GM18870 (cell line): ENCODE data around the gene SRGAP2B.
"Not testable (repeated sequence)": the region's sequence is repeated elsewhere in the genome, so short reads cannot be mapped to it uniquely, and the experiment has no call there.

Source experiments
- ATAC-seq: cut with Tn5 transposase; IDR thresholded peaks from one replicate; pipeline ENCODE4 v1.9.1; 2021; ENCODE audit warnings: moderate library complexity; ENCODE audit not compliant: unreplicated experiment

SRGAP2B gene

GRCh38 chr1:145047553-145047952 is 47.6 kb downstream of the SRGAP2B start:
- not testable (repeated sequence) for ATAC-seq

GRCh38 chr1:145045571-145046273 is 49.4 kb downstream of the SRGAP2B start:
- not testable (repeated sequence) for ATAC-seq

GRCh38 chr1:145041519-145041918 is 53.6 kb downstream of the SRGAP2B start:
- peak; percentile 96 for ATAC-seq

GRCh38 chr1:145036019-145036418 is 59.1 kb downstream of the SRGAP2B start:
- ATAC-seq = not testable (repeated sequence)

- ATAC-seq = not testable (repeated sequence)
Measured at GRCh38 chr1:145033523-145033922, 61.6 kb downstream of the SRGAP2B start.

- ATAC-seq = not testable (repeated sequence)
Measured at GRCh38 chr1:145027251-145027650, 67.9 kb downstream of the SRGAP2B start.

- ATAC-seq = not testable (repeated sequence)
Measured at GRCh38 chr1:145025286-145025685, 69.8 kb downstream of the SRGAP2B start.

GRCh38 chr1:145022259-145022658 is 72.9 kb downstream of the SRGAP2B start:
- not testable (repeated sequence) for ATAC-seq

- not testable (repeated sequence) for ATAC-seq
Measured at GRCh38 chr1:145021749-145022148, 73.4 kb downstream of the SRGAP2B start.

- not testable (repeated sequence) for ATAC-seq
Measured at GRCh38 chr1:145019709-145020108, 75.4 kb downstream of the SRGAP2B start.

GRCh38 chr1:145017725-145018124 is 77.4 kb downstream of the SRGAP2B start:
- ATAC-seq = not testable (repeated sequence)

GRCh38 chr1:145016492-145016862 is 78.7 kb downstream of the SRGAP2B start:
- not testable (repeated sequence) for ATAC-seq

- ATAC-seq = peak; percentile 74
Measured at GRCh38 chr1:145015744-145016491, 79.2 kb downstream of the SRGAP2B start.

- not testable (repeated sequence) for ATAC-seq
Measured at GRCh38 chr1:145013353-145013752, 81.8 kb downstream of the SRGAP2B start.

- not testable (repeated sequence) for ATAC-seq
Measured at GRCh38 chr1:145011811-145012210, 83.3 kb downstream of the SRGAP2B start.

GRCh38 chr1:145010580-145010979 is 84.5 kb downstream of the SRGAP2B start:
- ATAC-seq = not testable (repeated sequence)

- not testable (repeated sequence) for ATAC-seq
Measured at GRCh38 chr1:145009928-145010327, 85.2 kb downstream of the SRGAP2B start.

- ATAC-seq = peak; percentile 51
Measured at GRCh38 chr1:145008388-145008787, 86.7 kb downstream of the SRGAP2B start.

GRCh38 chr1:145005142-145005541 is 90.0 kb downstream of the SRGAP2B start:
- not testable (repeated sequence) for ATAC-seq

GRCh38 chr1:145001381-145001780 is 93.7 kb downstream of the SRGAP2B start:
- ATAC-seq = not testable (repeated sequence)

- not testable (repeated sequence) for ATAC-seq
Measured at GRCh38 chr1:145000743-145001326, 94.3 kb downstream of the SRGAP2B start.
